HepG2 (cell line): ENCODE results near the gene ZNF554. TPM values are rescaled to one million over a fixed set of nuclear protein-coding genes. Genes with fewer than 3 reads are reported as not detected.

ENCODE experiments used
- AKAP8 ChIP-seq: sonication (generic); formaldehyde crosslinking; IDR thresholded peaks from 2 replicates; pipeline ENCODE4 v1.5.1; 2020; ENCODE audit warnings: mild to moderate bottlenecking, missing genetic modification reagents
- BCL6 ChIP-seq: IDR thresholded peaks from 2 replicates; pipeline ENCODE4 v1.6.1; 2016; ENCODE audit warnings: missing genetic modification reagents, missing compliant biosample characterization
- ETV6 ChIP-seq: sonication (generic); formaldehyde crosslinking; conservative IDR thresholded peaks from 2 replicates; pipeline ENCODE4 v1.4.0; 2020; ENCODE audit warnings: missing genetic modification reagents
- FOSL1 ChIP-seq: sonication (generic); formaldehyde crosslinking; IDR thresholded peaks from 2 replicates; pipeline ENCODE4 v1.9.0; 2021; ENCODE audit warnings: missing genetic modification reagents, borderline replicate concordance
- FOXA3 ChIP-seq: IDR thresholded peaks from 2 replicates; pipeline ENCODE4 v1.6.1; 2016; ENCODE audit warnings: missing genetic modification reagents, missing compliant biosample characterization
- HNF1B ChIP-seq: sonication (generic); formaldehyde crosslinking; IDR thresholded peaks from 2 replicates; pipeline ENCODE4 v1.5.1; 2020; ENCODE audit warnings: mild to moderate bottlenecking, moderate library complexity, missing genetic modification reagents
- POGZ ChIP-seq: sonication (generic); formaldehyde crosslinking; IDR thresholded peaks from 2 replicates; pipeline ENCODE4 v1.4.0; 2020; ENCODE audit warnings: mild to moderate bottlenecking, missing genetic modification reagents
- SOX5 ChIP-seq: IDR thresholded peaks from 2 replicates; pipeline ENCODE4 v1.6.1; 2016; ENCODE audit warnings: borderline replicate concordance
- TRAFD1 ChIP-seq: sonication (generic); formaldehyde crosslinking; IDR thresholded peaks from 2 replicates; pipeline ENCODE4 v1.5.1; 2020; ENCODE audit warnings: missing genetic modification reagents, mild to moderate bottlenecking, borderline replicate concordance
- USF2 ChIP-seq, 2 experiments: sonication (generic) in 1 of 2; formaldehyde crosslinking in 1 of 2; IDR thresholded peaks; 2 replicates each; pipeline versions ENCODE4 v1.5.1 to v1.6.1; 2011 to 2020; ENCODE audit warnings: borderline replicate concordance in 1 of 2, low read depth in 1 of 2, low read length in 1 of 2, mild to moderate bottlenecking in 1 of 2, missing genetic modification reagents in 1 of 2, moderate library complexity in 1 of 2
- ZFP41 ChIP-seq: sonication (generic); formaldehyde crosslinking; IDR thresholded peaks from 2 replicates; pipeline ENCODE4 v1.4.0; 2020; ENCODE audit warnings: mild to moderate bottlenecking, missing genetic modification reagents, borderline replicate concordance
- ZKSCAN5 ChIP-seq: sonication (generic); formaldehyde crosslinking; IDR thresholded peaks from 2 replicates; pipeline ENCODE4 v1.5.1; 2020; ENCODE audit warnings: mild to moderate bottlenecking, missing genetic modification reagents
- ZNF3 ChIP-seq: IDR thresholded peaks from 2 replicates; pipeline ENCODE4 v1.7.0; 2017; ENCODE audit warnings: inconsistent platforms
- ZNF570 ChIP-seq: sonication (generic); formaldehyde crosslinking; IDR thresholded peaks from 2 replicates; pipeline ENCODE4 v1.4.0; 2020; ENCODE audit warnings: mild to moderate bottlenecking, missing genetic modification reagents, borderline replicate concordance
- ZNF670 ChIP-seq: sonication (generic); formaldehyde crosslinking; IDR thresholded peaks from 2 replicates; pipeline ENCODE4 v1.8.0; 2022; ENCODE audit warnings: mild to moderate bottlenecking, missing genetic modification reagents, borderline replicate concordance
- polyA plus RNA-seq, 8 experiments: library from polyadenylated mRNA; depleted of rRNA in 3 of 8; stranded (reverse) in 7 of 8; unstranded in 1 of 8; fragments of >200 nt; fragmentation: Illumina TruSeq in 4 of 8; extraction: Trizol in 4 of 8; gene quantifications; 2 replicates each; pipeline versions ENCODE4 v1.2.1 to v1.2.3, GENCODE V29; 2011 to 2016; ENCODE audit warnings: low read depth in 4 of 8, missing spikeins in 1 of 8, mixed read lengths in 1 of 8; ENCODE audit not compliant: insufficient read depth in 1 of 8
- total RNA-seq, 5 experiments: library from RNA; depleted of rRNA; stranded (reverse); fragments of >200 nt; fragmentation: Illumina TruSeq; extraction: Trizol; gene quantifications; 2 replicates each; pipeline ENCODE4 v1.2.3, GENCODE V29; 2016; ENCODE audit warnings: low read depth in 1 of 5
- TF ChIP-seq, protein P1 (sequence below): sonication (generic); formaldehyde crosslinking; IDR thresholded peaks from 2 replicates; pipeline ENCODE4 v1.5.0; 2020; ENCODE audit warnings: missing genetic modification reagents, mild to moderate bottlenecking, borderline replicate concordance
- TF ChIP-seq, protein P2 (sequence below): IDR thresholded peaks from 2 replicates; pipeline ENCODE4 v1.6.1; 2012; ENCODE audit warnings: inconsistent platforms
- TF ChIP-seq, protein P3 (sequence below): sonication (generic); formaldehyde crosslinking; IDR thresholded peaks from 2 replicates; pipeline ENCODE4 v1.4.0; 2020; ENCODE audit warnings: missing genetic modification reagents

Gene ZNF554
- total and polyA plus RNA-seq, 2 of the 13 experiments (the other 11 are each of a cell fraction or from before 2014, with no cell fraction given) = 2.2 to 2.7 TPM

DNA sequence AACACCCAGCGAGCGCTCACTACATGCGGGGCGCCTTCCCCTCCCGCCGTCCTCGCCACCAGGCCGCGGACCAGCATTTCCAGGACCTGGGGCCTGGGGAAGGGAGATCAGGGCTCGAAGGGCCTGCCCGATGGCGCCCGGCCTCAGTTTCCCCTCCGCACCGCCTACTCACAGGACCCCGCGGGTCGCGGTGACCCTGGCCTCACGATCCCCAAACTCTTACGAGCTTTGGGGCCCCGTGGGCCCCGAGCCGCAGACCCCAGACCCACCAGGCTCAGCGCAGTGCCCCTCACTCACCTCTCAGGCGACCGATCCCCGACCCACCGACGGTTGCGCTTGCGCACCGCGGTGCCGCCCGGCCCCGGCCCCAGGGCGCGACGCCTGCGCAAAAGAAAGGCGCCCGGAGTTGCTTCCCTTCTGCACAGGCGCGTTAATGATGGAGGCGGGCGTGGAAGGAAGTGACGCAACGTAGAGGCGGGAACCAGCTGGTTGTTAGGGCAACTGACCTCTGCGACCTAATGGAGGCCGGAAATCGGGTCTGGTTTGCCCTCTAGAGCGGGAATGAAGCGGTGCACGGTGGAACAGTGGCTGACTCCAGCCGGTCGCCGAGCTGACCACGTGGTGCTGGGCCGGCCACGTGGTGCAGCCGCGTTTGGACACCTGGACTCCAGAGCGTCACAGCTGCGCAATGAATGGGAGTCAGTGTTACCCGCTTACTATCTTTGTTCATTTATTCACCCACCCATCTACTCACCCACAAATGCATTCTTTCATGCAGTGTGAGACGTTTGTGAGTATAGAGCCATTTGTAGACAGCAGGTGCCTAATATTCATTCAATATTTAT is 36.5 kb upstream of the ZNF554 start, which contains the start of gene SGTA (continued):
- no peak for TF ChIP-seq TRAFD1 (CRISPR knock-in tag)
- TF ChIP-seq ZNF570 (CRISPR knock-in tag) = peak; percentile 73; the same call in 1 of the 2 replicates
- TF ChIP-seq HNF1B (CRISPR knock-in tag) = peak; percentile 91
- peak; percentile 98 for TF ChIP-seq ZFP41 (CRISPR knock-in tag)
- 0 out of 2 replicates have a peak, but pooled peaks have one; percentile 36 for TF ChIP-seq ETV6 (CRISPR knock-in tag)
- TF ChIP-seq ZKSCAN5 = no peak
- TF ChIP-seq AKAP8 (CRISPR knock-in tag) = peak; percentile 32; the same call in 1 of the 2 replicates
- TF ChIP-seq, protein P1, sequence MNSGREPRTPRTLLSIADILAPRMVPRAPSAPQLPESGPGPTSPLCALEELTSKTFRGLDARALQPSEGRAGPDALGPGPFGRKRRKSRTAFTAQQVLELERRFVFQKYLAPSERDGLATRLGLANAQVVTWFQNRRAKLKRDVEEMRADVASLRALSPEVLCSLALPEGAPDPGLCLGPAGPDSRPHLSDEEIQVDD (CRISPR knock-in tag) = peak; percentile 91; the same call in 1 of the 2 replicates
- TF ChIP-seq FOSL1 (CRISPR knock-in tag) = 0 out of 2 replicates have a peak, but pooled peaks have one; percentile 16
- TF ChIP-seq FOXA3 (CRISPR knock-in tag) = peak; percentile 70; the same call in 1 of the 2 replicates
- TF ChIP-seq BCL6 (CRISPR knock-in tag) = peak; percentile 69
- TF ChIP-seq, protein P2, sequence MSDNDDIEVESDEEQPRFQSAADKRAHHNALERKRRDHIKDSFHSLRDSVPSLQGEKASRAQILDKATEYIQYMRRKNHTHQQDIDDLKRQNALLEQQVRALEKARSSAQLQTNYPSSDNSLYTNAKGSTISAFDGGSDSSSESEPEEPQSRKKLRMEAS = peak; percentile 100
- TF ChIP-seq ZNF670 = peak; percentile 92; the same call in 1 of the 2 replicates
- peak; percentile 82 for TF ChIP-seq SOX5 (CRISPR knock-in tag)
- TF ChIP-seq ZNF3 = no peak
- TF ChIP-seq POGZ (CRISPR knock-in tag) = peak; percentile 48
- TF ChIP-seq, protein P3, sequence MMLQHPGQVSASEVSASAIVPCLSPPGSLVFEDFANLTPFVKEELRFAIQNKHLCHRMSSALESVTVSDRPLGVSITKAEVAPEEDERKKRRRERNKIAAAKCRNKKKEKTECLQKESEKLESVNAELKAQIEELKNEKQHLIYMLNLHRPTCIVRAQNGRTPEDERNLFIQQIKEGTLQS (CRISPR knock-in tag) = 0 out of 2 replicates have a peak, but pooled peaks have one; percentile 42
- TF ChIP-seq USF2 (IDR thresholded peaks at IDR 0.05; ENCODE audit: low read depth, low read length) = peak; percentile 100
- TF ChIP-seq USF2 (CRISPR knock-in tag; IDR thresholded peaks at IDR 0.05; ENCODE audit: borderline replicate concordance) = peak; percentile 99
